ENCODE measurements around the gene LMAN2L.
"Not testable (repeated sequence)": the region's sequence is repeated elsewhere in the genome, so short reads cannot be mapped to it uniquely, and the experiment has no call there.

The LMAN2L gene

GRCh38 chr2:96689431-96689991 is 50.4 kb downstream of the LMAN2L start:
- FAIRE-seq (no peak), DNase-seq (ENCODE audit: insufficient read length, low spot score) (no peak)

GRCh38 chr2:96688649-96689430 is 51.0 kb downstream of the LMAN2L start:
- FAIRE-seq, result no peak

GRCh38 chr2:96687711-96688640 is 51.9 kb downstream of the LMAN2L start:
- no peak for DNase-seq (ENCODE audit: insufficient read length, low spot score)
- FAIRE-seq, result no peak

More at GRCh38 chr2:96688649-96689430, 51.0 kb downstream of the LMAN2L start:
- no peak for DNase-seq (ENCODE audit: insufficient read length, low spot score)

- FAIRE-seq (no peak), DNase-seq (ENCODE audit: insufficient read length, low spot score) (no peak)
Observed at GRCh38 chr2:96687266-96687665, 52.6 kb downstream of the LMAN2L start.

- no peak for FAIRE-seq
- DNase-seq (ENCODE audit: insufficient read length, low spot score), result no peak
Observed at GRCh38 chr2:96685577-96686459, 54.0 kb downstream of the LMAN2L start.

GRCh38 chr2:96684883-96685576 is 54.8 kb downstream of the LMAN2L start:
- FAIRE-seq (no peak), DNase-seq (ENCODE audit: insufficient read length, low spot score) (no peak)

- no peak for DNase-seq (ENCODE audit: insufficient read length, low spot score)
- FAIRE-seq, result no peak
Observed at GRCh38 chr2:96683972-96684820, 55.7 kb downstream of the LMAN2L start.

GRCh38 chr2:96683307-96683706 is 56.6 kb downstream of the LMAN2L start:
- no peak for FAIRE-seq
- no peak for DNase-seq (ENCODE audit: insufficient read length, low spot score)

- no peak for DNase-seq (ENCODE audit: insufficient read length, low spot score)
- FAIRE-seq, result no peak
Observed at GRCh38 chr2:96681540-96681939, 58.3 kb downstream of the LMAN2L start.

GRCh38 chr2:96680561-96681141 is 59.2 kb downstream of the LMAN2L start:
- no peak for DNase-seq (ENCODE audit: insufficient read length, low spot score)
- no peak for FAIRE-seq

- no peak for FAIRE-seq
Observed at GRCh38 chr2:96679848-96680247, 60.0 kb downstream of the LMAN2L start.

GRCh38 chr2:96669539-96670215 is 70.2 kb downstream of the LMAN2L start:
- FAIRE-seq (no peak), DNase-seq (ENCODE audit: insufficient read length, low spot score) (no peak)

More at GRCh38 chr2:96679848-96680247, 60.0 kb downstream of the LMAN2L start:
- no peak for DNase-seq (ENCODE audit: insufficient read length, low spot score)

GRCh38 chr2:96668771-96669170 is 71.1 kb downstream of the LMAN2L start:
- FAIRE-seq, result no peak
- DNase-seq (ENCODE audit: insufficient read length, low spot score), result no peak

GRCh38 chr2:96665717-96666116 is 74.1 kb downstream of the LMAN2L start:
- not testable (repeated sequence) for DNase-seq (ENCODE audit: insufficient read length, low spot score); FAIRE-seq

GRCh38 chr2:96665083-96665569 is 74.7 kb downstream of the LMAN2L start:
- DNase-seq (ENCODE audit: insufficient read length, low spot score) (no peak), FAIRE-seq (no peak)

GRCh38 chr2:96664366-96664925 is 75.4 kb downstream of the LMAN2L start:
- no peak for FAIRE-seq
- no peak for DNase-seq (ENCODE audit: insufficient read length, low spot score)

GRCh38 chr2:96663829-96664228 is 76.0 kb downstream of the LMAN2L start:
- DNase-seq (ENCODE audit: insufficient read length, low spot score), result no peak
- no peak for FAIRE-seq
